Astrocyte (in vitro differentiated cells and primary cell): ENCODE data around the gene DDIAS. TPM values are rescaled to one million over a fixed set of nuclear protein-coding genes. Genes with fewer than 3 reads are reported as not detected.

Experiments
- DNase-seq: peaks from one replicate; pipeline ENCODE4 v3.0.0-alpha.2; 2010; ENCODE audit warnings: low read depth
- FAIRE-seq: peaks from 2 replicates; lab custom pipeline; 2011; peaks lifted over from hg19 to GRCh38; lab: Jason Lieb, UNC
- H2AFZ ChIP-seq: 2 replicates; pipeline ENCODE4 v1.6.0; 2012; ENCODE audit warnings: low read depth, low read length, inconsistent platforms
- H3K27ac ChIP-seq: 2 replicates; pipeline ENCODE4 v1.5.1; 2011; ENCODE audit warnings: low read depth, low read length, inconsistent platforms
- H3K27me3 ChIP-seq: 2 replicates; pipeline ENCODE4 v1.6.0; 2011; ENCODE audit warnings: low read length, inconsistent platforms; ENCODE audit not compliant: insufficient read depth
- H3K36me3 ChIP-seq: 2 replicates; pipeline ENCODE4 v1.5.1; 2011; ENCODE audit warnings: low read length, inconsistent platforms; ENCODE audit not compliant: insufficient read depth
- H3K4me1 ChIP-seq: 2 replicates; pipeline ENCODE4 v1.5.1; 2011; ENCODE audit warnings: low read length, inconsistent platforms; ENCODE audit not compliant: insufficient read depth
- H3K4me2 ChIP-seq: 2 replicates; pipeline ENCODE4 v1.6.0; 2012; ENCODE audit warnings: low read length, inconsistent platforms
- H3K4me3 ChIP-seq: 2 replicates; pipeline ENCODE4 v1.5.1; 2011; ENCODE audit warnings: low read depth, mild to moderate bottlenecking, low read length, inconsistent platforms; ENCODE audit not compliant: insufficient read depth
- H3K79me2 ChIP-seq: 2 replicates; pipeline ENCODE4 v1.6.0; 2012; ENCODE audit warnings: mild to moderate bottlenecking, low read length, inconsistent platforms; ENCODE audit not compliant: insufficient read depth
- H3K9ac ChIP-seq: 2 replicates; pipeline ENCODE4 v1.6.0; 2012; ENCODE audit warnings: mild to moderate bottlenecking, low read length, inconsistent platforms
- H3K9me3 ChIP-seq: 2 replicates; pipeline ENCODE4 v1.5.1; 2012; ENCODE audit warnings: low read depth, mild to moderate bottlenecking, low read length, inconsistent platforms; ENCODE audit not compliant: insufficient read depth
- H4K20me1 ChIP-seq: 2 replicates; pipeline ENCODE4 v1.6.0; 2012; ENCODE audit warnings: low read length, inconsistent platforms; ENCODE audit not compliant: insufficient read depth
- H3K27ac Mint-ChIP-seq: one replicate; pipeline ENCODE4 v1.8.0; 2021; ENCODE audit warnings: mild to moderate bottlenecking, mixed read lengths; ENCODE audit not compliant: unreplicated experiment
- H3K27me3 Mint-ChIP-seq: one replicate; pipeline ENCODE4 v1.8.0; 2021; ENCODE audit warnings: low read depth, mixed read lengths; ENCODE audit not compliant: unreplicated experiment
- H3K36me3 Mint-ChIP-seq: one replicate; pipeline ENCODE4 v1.8.0; 2021; ENCODE audit warnings: low read depth, mixed read lengths; ENCODE audit not compliant: unreplicated experiment
- H3K4me1 Mint-ChIP-seq: one replicate; pipeline ENCODE4 v1.8.0; 2021; ENCODE audit warnings: low read depth, mixed read lengths; ENCODE audit not compliant: unreplicated experiment
- H3K4me3 Mint-ChIP-seq: one replicate; pipeline ENCODE4 v1.8.0; 2021; ENCODE audit warnings: mild to moderate bottlenecking, moderate library complexity, mixed read lengths; ENCODE audit not compliant: unreplicated experiment
- H3K9me3 Mint-ChIP-seq: one replicate; pipeline ENCODE4 v1.8.0; 2021; ENCODE audit warnings: mild to moderate bottlenecking, mixed read lengths; ENCODE audit not compliant: unreplicated experiment
- CTCF ChIP-seq: IDR thresholded peaks from 2 replicates; pipeline ENCODE4 v1.5.1; 2011; ENCODE audit warnings: low read depth, mild to moderate bottlenecking, inconsistent platforms, low read length, moderate library complexity; ENCODE audit not compliant: insufficient read depth
- EZH2 ChIP-seq: IDR thresholded peaks from 2 replicates; pipeline ENCODE4 v1.6.1; 2012; ENCODE audit warnings: mild to moderate bottlenecking, low read length, inconsistent platforms; ENCODE audit not compliant: insufficient read depth
- total RNA-seq: library from RNA; stranded (reverse); gene quantifications from 2 replicates; pipeline ENCODE4 v1.2.1, GENCODE V29; 2021

The DDIAS gene
- total RNA-seq, 1 donor from 2014 or later = 4.0 TPM

GRCh38 chr11:82863209-82863608 is 38.3 kb upstream of the DDIAS start:
- no peaks in the 10 kb centered on the region for H3K9me3 ChIP-seq
- peaks cover 11% of the 10 kb centered on the region for H3K4me1 ChIP-seq
- Mint-ChIP-seq H3K9me3 (no peaks in the 10 kb centered on the region), H3K27ac (no peak overlapping the region), H3K36me3 (no peaks in the 10 kb centered on the region), H3K27me3 (no peaks in the 10 kb centered on the region), H3K4me1 (peaks cover 12% of the 10 kb centered on the region), H3K4me3 (no peak overlapping the region)
- H3K9ac ChIP-seq = no peak overlapping the region
- H3K27me3 ChIP-seq = no peaks in the 10 kb centered on the region
- no peaks in the 10 kb centered on the region for H4K20me1 ChIP-seq
- H3K4me3 ChIP-seq = no peak overlapping the region
- no peak overlapping the region for H3K4me2 ChIP-seq
- TF ChIP-seq CTCF = no peak
- no peak for TF ChIP-seq EZH2
- H3K79me2 ChIP-seq = no peaks in the 10 kb centered on the region
- H3K27ac ChIP-seq = no peak overlapping the region
- no peak for FAIRE-seq
- DNase-seq = no peak
- H3K36me3 ChIP-seq = no peaks in the 10 kb centered on the region
- no peak overlapping the region for H2AFZ ChIP-seq

GRCh38 chr11:82864268-82864667 is 37.3 kb upstream of the DDIAS start:
- no peak for FAIRE-seq
- peak; percentile 13 for DNase-seq
- Histone ChIP-seq H3K36me3 (no peaks in the 10 kb centered on the region), H3K4me2 (no peak overlapping the region), H3K4me3 (no peak overlapping the region), H3K27ac (no peak overlapping the region), H3K4me1 (peaks cover 1% of the 10 kb centered on the region), H3K9me3 (no peaks in the 10 kb centered on the region), H4K20me1 (no peaks in the 10 kb centered on the region), H3K27me3 (no peaks in the 10 kb centered on the region), H3K79me2 (no peaks in the 10 kb centered on the region), H3K9ac (no peak overlapping the region), H2AFZ (peak overlapping the region; percentile 26)
- Mint-ChIP-seq H3K27ac (no peak overlapping the region), H3K36me3 (no peaks in the 10 kb centered on the region), H3K27me3 (no peaks in the 10 kb centered on the region), H3K4me3 (no peak overlapping the region), H3K9me3 (no peaks in the 10 kb centered on the region), H3K4me1 (peaks cover 4% of the 10 kb centered on the region)
- peak; percentile 64 for TF ChIP-seq CTCF
- TF ChIP-seq EZH2 = no peak

- FAIRE-seq = no peak
- no peak for TF ChIP-seq CTCF
- TF ChIP-seq EZH2 = no peak
- no peak overlapping the region for H3K4me3 Mint-ChIP-seq
Observed at GRCh38 chr11:82865841-82866240, 35.7 kb upstream of the DDIAS start.

More at GRCh38 chr11:82865841-82866240, 35.7 kb upstream of the DDIAS start:
- no peaks in the 10 kb centered on the region for H4K20me1 ChIP-seq
- no peaks in the 10 kb centered on the region for H3K9me3 ChIP-seq
- no peak overlapping the region for H3K4me2 ChIP-seq
- no peaks in the 10 kb centered on the region for H3K36me3 ChIP-seq
- H3K4me1 ChIP-seq = no peaks in the 10 kb centered on the region
- H3K9ac ChIP-seq = no peak overlapping the region
- Mint-ChIP-seq H3K4me1 (peaks cover 2% of the 10 kb centered on the region), H3K27ac (no peak overlapping the region), H3K9me3 (no peaks in the 10 kb centered on the region), H3K36me3 (no peaks in the 10 kb centered on the region), H3K27me3 (no peaks in the 10 kb centered on the region)
- H3K4me3 ChIP-seq = no peak overlapping the region
- H2AFZ ChIP-seq = no peak overlapping the region
- no peak overlapping the region for H3K27ac ChIP-seq
- no peaks in the 10 kb centered on the region for H3K27me3 ChIP-seq
- DNase-seq = no peak
- no peaks in the 10 kb centered on the region for H3K79me2 ChIP-seq
